C4-2B (cell line): Measurements from ENCODE around the gene ELF1.

ENCODE experiments used
- CTCF ChIP-seq: fragments of 450-650 bp; conservative IDR thresholded peaks from 2 replicates; pipeline ENCODE4 v1.5.1; 2017; ENCODE audit warnings: mild to moderate bottlenecking
- ZFX ChIP-seq: fragments of 450-650 bp; IDR thresholded peaks from 2 replicates; pipeline ENCODE4 v1.6.1; 2017

GRCh38 chr13:40961214-40961613 lies 57.9 kb downstream of the ELF1 start:
- TF ChIP-seq CTCF (no peak), ZFX (no peak)
